CD14-positive monocyte (primary cell): ENCODE results near the gene SH3TC2. TPM values are rescaled to one million over a fixed set of nuclear protein-coding genes. Genes with fewer than 3 reads are reported as not detected.

Experiments used
- DNase-seq, 3 donors: peaks; one replicate each; pipeline ENCODE4 v3.0.0-alpha.2; 2011 to 2022
- H2AFZ ChIP-seq: 2 replicates; pipeline ENCODE4 v1.6.0; 2012; ENCODE audit warnings: mild to moderate bottlenecking, low read depth, low read length, inconsistent platforms; ENCODE audit not compliant: insufficient read depth, poor library complexity, severe bottlenecking
- H3K27ac ChIP-seq, 2 donors: 1 replicate in 1 of 2; 2 replicates in 1 of 2; pipeline ENCODE4 v1.5.1; 2012 to 2013; ENCODE audit warnings: low read length in 2 of 2, control low read depth in 1 of 2, inconsistent platforms in 1 of 2, low read depth in 1 of 2, mild to moderate bottlenecking in 1 of 2
- H3K27me3 ChIP-seq, 2 donors: one replicate each; pipeline versions ENCODE4 v1.6.0 to v1.6.1; 2011 to 2013; ENCODE audit warnings: low read length in 2 of 2; ENCODE audit not compliant: control insufficient read depth in 2 of 2, insufficient read depth in 2 of 2
- H3K36me3 ChIP-seq, 2 donors: replicated peaks in 1 of 2; 1 replicate in 1 of 2; 2 replicates in 1 of 2; pipeline versions ENCODE4 v1.5.1 to v1.6.1; 2012 to 2013; ENCODE audit warnings: low read length in 2 of 2, control low read depth in 1 of 2, inconsistent platforms in 1 of 2, mild to moderate bottlenecking in 1 of 2; ENCODE audit not compliant: insufficient read depth in 2 of 2, control insufficient read depth in 1 of 2
- H3K4me1 ChIP-seq, 2 donors: 1 replicate in 1 of 2; 2 replicates in 1 of 2; pipeline versions ENCODE4 v1.5.1 to v1.6.1; 2012 to 2013; ENCODE audit warnings: low read length in 2 of 2, control low read depth in 1 of 2, inconsistent platforms in 1 of 2, mild to moderate bottlenecking in 1 of 2, moderate library complexity in 1 of 2; ENCODE audit not compliant: insufficient read depth in 2 of 2, control insufficient read depth in 1 of 2
- H3K4me2 ChIP-seq: replicated peaks from 2 replicates; pipeline ENCODE3; 2012; ENCODE audit warnings: low read length, moderate library complexity, mild to moderate bottlenecking; ENCODE audit not compliant: poor library complexity, severe bottlenecking; ENCODE audit errors: extremely low read depth
- H3K4me3 ChIP-seq, 3 experiments: fragments of 200-600 bp in 1 of 3; sonication (generic) in 1 of 3; replicated peaks in 1 of 3; 1 replicate in 2 of 3; 2 replicates in 1 of 3; pipeline ENCODE4 v1.5.1; 2011 to 2013; ENCODE audit warnings: low read length in 3 of 3, mild to moderate bottlenecking in 3 of 3, control low read depth in 2 of 3, low read depth in 2 of 3, inconsistent platforms in 1 of 3, moderate library complexity in 1 of 3
- H3K79me2 ChIP-seq: 2 replicates; pipeline ENCODE4 v1.6.0; 2012; ENCODE audit warnings: mild to moderate bottlenecking, control low read depth, inconsistent platforms, low read length, moderate library complexity; ENCODE audit not compliant: insufficient read depth
- H3K9ac ChIP-seq: 2 replicates; pipeline ENCODE4 v1.6.0; 2017; ENCODE audit warnings: low read length, mild to moderate bottlenecking; ENCODE audit not compliant: insufficient read depth, poor library complexity, severe bottlenecking
- H3K9me3 ChIP-seq, 2 donors: replicated peaks in 1 of 2; 1 replicate in 1 of 2; 2 replicates in 1 of 2; pipeline versions ENCODE4 v1.5.1 to v1.6.1; 2012 to 2013; ENCODE audit warnings: low read length in 2 of 2, control low read depth in 1 of 2; ENCODE audit not compliant: control insufficient read depth in 1 of 2, insufficient read depth in 1 of 2
- H4K20me1 ChIP-seq: 2 replicates; pipeline ENCODE4 v1.6.0; 2012; ENCODE audit warnings: mild to moderate bottlenecking, low read length, control low read depth, moderate library complexity; ENCODE audit not compliant: insufficient read depth
- H3K27ac Mint-ChIP-seq, 7 donors: one replicate each; pipeline ENCODE4 v1.8.0; 2020; ENCODE audit warnings: mild to moderate bottlenecking in 7 of 7, mixed read lengths in 7 of 7, moderate library complexity in 6 of 7, inconsistent platforms in 2 of 7
- H3K27me3 Mint-ChIP-seq, 3 donors: one replicate each; pipeline ENCODE4 v1.8.0; 2021 to 2022; ENCODE audit warnings: low read depth in 3 of 3, mild to moderate bottlenecking in 3 of 3, mixed read lengths in 3 of 3, moderate library complexity in 3 of 3, inconsistent platforms in 1 of 3
- H3K36me3 Mint-ChIP-seq, 2 donors: one replicate each; pipeline ENCODE4 v1.8.0; 2020; ENCODE audit warnings: mixed read lengths in 2 of 2, inconsistent platforms in 1 of 2, mild to moderate bottlenecking in 1 of 2
- H3K4me1 Mint-ChIP-seq: one replicate; pipeline ENCODE4 v1.8.0; 2020; ENCODE audit warnings: mild to moderate bottlenecking, mixed read lengths
- H3K4me3 Mint-ChIP-seq, 2 donors: one replicate each; pipeline ENCODE4 v1.8.0; 2020; ENCODE audit warnings: mild to moderate bottlenecking in 2 of 2, mixed read lengths in 2 of 2, moderate library complexity in 1 of 2
- H3K9me3 Mint-ChIP-seq, 7 donors: one replicate each; pipeline ENCODE4 v1.8.0; 2020 to 2022; ENCODE audit warnings: mixed read lengths in 7 of 7, mild to moderate bottlenecking in 6 of 7, moderate library complexity in 6 of 7, inconsistent platforms in 2 of 7
- CTCF ChIP-seq: fragments of 200-600 bp; IDR thresholded peaks from one replicate; pipeline ENCODE4 v1.8.0; 2022; ENCODE audit warnings: antibody characterized with exemption, mild to moderate bottlenecking
- WGBS: methylation state at CpG from one replicate; pipeline ENCODE4 v1.1.5; 2013; ENCODE audit warnings: missing lambda C conversion rate; ENCODE audit not compliant: insufficient coverage; 5-methylcytosine and 5-hydroxymethylcytosine counted together
- intact Hi-C, 2 donors: fragments of 100-400 bp; cut with micrococcal nuclease; formaldehyde crosslinking; loops; one replicate each; pipeline versions ENCODE4 v1.15.0 to v1.15.1; 2023
- polyA plus RNA-seq, 3 donors: library from polyadenylated mRNA; depleted of rRNA in 1 of 3; unstranded in 2 of 3; stranded (reverse) in 1 of 3; fragments of 300-500 nt in 2 of 3; fragments of >200 nt in 1 of 3; fragmentation: Illumina TruSeq in 2 of 3; gene quantifications; 1 replicate in 2 of 3; 2 replicates in 1 of 3; pipeline ENCODE4 v1.2.3, GENCODE V29; 2012 to 2021

Gene SH3TC2
- polyA plus RNA-seq, 3 donors, result 0.01 to 0.30 (median 0.14) TPM

- Mint-ChIP-seq H3K4me1 (peaks cover 9% of the 10 kb centered on the region), H3K27me3 (peaks cover 0 to 1% (median 0%) of the 10 kb centered on the region in 3 donors), H3K9me3 (peaks cover 0 to 2% (median 0%) of the 10 kb centered on the region in 7 donors), H3K36me3 (no peaks in the 10 kb centered on the region), H3K4me3 (no peak overlapping the region), H3K27ac (no peak overlapping the region)
- H3K4me2 ChIP-seq, result no peak overlapping the region
- H3K4me3 ChIP-seq, result no peak overlapping the region
- H3K9me3 ChIP-seq, result no peaks in the 10 kb centered on the region
- H3K9ac ChIP-seq, result no peak overlapping the region
- no peaks in the 10 kb centered on the region for H3K27me3 ChIP-seq
- 100% methylated on average over 1 of the region's 2 CpGs for WGBS
- no peak for DNase-seq
- no peaks in the 10 kb centered on the region for H3K79me2 ChIP-seq
- no peaks in the 10 kb centered on the region for H3K4me1 ChIP-seq
- no peak overlapping the region for H2AFZ ChIP-seq
- H3K27ac ChIP-seq, result no peak overlapping the region
- no peaks in the 10 kb centered on the region for H3K36me3 ChIP-seq
- no peak for TF ChIP-seq CTCF
- H4K20me1 ChIP-seq, result no peaks in the 10 kb centered on the region
- intact Hi-C loops, result no loop called here
These were observed 76.2 kb downstream of the SH3TC2 start for GRCh38 chr5:148986636-148987035.

- Histone ChIP-seq H4K20me1 (no peaks in the 10 kb centered on the region), H3K79me2 (no peaks in the 10 kb centered on the region), H3K27ac (no peak overlapping the region), H3K4me2 (no peak overlapping the region), H3K4me3 (no peak overlapping the region), H3K4me1 (no peaks in the 10 kb centered on the region), H2AFZ (no peak overlapping the region), H3K9me3 (no peaks in the 10 kb centered on the region), H3K9ac (no peak overlapping the region), H3K36me3 (no peaks in the 10 kb centered on the region), H3K27me3 (no peaks in the 10 kb centered on the region)
- TF ChIP-seq CTCF, result no peak
- H3K9me3 Mint-ChIP-seq, result peaks cover 0 to 2% (median 0%) of the 10 kb centered on the region in 7 donors
- no peak for DNase-seq
- H3K27ac Mint-ChIP-seq, result no peak overlapping the region
- WGBS, result 100% methylated on average over 1 of the region's 1 CpG
- peaks cover 0 to 4% (median 0%) of the 10 kb centered on the region in 3 donors for H3K27me3 Mint-ChIP-seq
- no peaks in the 10 kb centered on the region for H3K36me3 Mint-ChIP-seq
- intact Hi-C loops, result no loop called here
- H3K4me1 Mint-ChIP-seq, result peaks cover 9% of the 10 kb centered on the region
- H3K4me3 Mint-ChIP-seq, result no peak overlapping the region
These were observed 78.5 kb downstream of the SH3TC2 start for GRCh38 chr5:148984345-148984744.
